MV-4-11 (cell line): ENCODE measurements around the gene EPHA6.
A peak's percentile ranks its signal among the peaks of the same experiment; 100 is the strongest.
"Not testable (repeated sequence)": the region's sequence is repeated elsewhere in the genome, so short reads cannot be mapped to it uniquely, and the experiment has no call there.

Experiments used
- DNase-seq: peaks from one replicate; lab custom pipeline; 2025; lab: John Stamatoyannopoulos, UW

The EPHA6 gene

GRCh38 chr3:97025612-97026011 is 211.2 kb downstream of the EPHA6 start:
- not testable (repeated sequence) for DNase-seq

GRCh38 chr3:97029972-97030371 is 215.6 kb downstream of the EPHA6 start:
- no peak for DNase-seq

- no peak for DNase-seq
These were observed 223.0 kb downstream of the EPHA6 start for GRCh38 chr3:97037294-97037943.

- DNase-seq = no peak
These were observed 229.0 kb downstream of the EPHA6 start for GRCh38 chr3:97043411-97043810.

DNA sequence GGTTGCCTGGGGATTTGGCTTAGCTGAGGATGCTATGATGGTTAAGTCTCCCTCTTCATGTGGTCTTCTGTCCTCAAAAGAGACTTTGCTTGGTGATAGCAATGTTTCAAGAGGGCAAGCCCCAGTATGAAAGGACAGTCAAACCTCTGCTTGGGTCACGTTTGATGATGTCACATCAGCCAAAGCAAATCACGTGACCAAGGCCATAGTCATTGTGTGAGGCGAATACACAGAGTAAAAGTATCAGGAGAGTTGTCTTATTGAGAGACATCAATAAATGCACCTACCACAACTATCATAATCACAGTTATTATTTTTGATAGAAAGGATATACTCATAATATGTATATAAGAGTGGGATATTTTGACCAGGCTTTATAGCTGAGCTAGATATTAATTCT is 243.0 kb downstream of the EPHA6 start:
- no peak for DNase-seq

DNA sequence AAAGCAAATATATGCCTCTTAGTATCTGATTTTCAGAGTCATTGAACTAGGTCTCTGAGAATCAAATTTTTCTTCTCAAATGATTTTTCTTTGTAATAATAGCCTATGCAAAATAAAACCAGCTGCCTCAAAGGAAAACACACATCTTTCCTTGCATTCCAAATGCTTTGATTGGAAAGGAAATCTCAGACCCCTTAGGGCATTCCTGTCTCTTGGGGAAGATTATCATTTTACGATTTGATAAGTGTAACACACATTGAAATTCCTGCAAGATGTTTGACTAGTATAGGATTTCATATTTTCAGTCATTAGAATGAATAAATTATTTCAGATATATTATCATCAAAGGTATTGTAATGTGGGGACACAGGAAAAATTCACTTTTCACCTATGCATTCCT is 244.8 kb downstream of the EPHA6 start:
- no peak for DNase-seq

- DNase-seq = no peak
These were observed 252.1 kb downstream of the EPHA6 start for GRCh38 chr3:97066531-97066930.

DNA sequence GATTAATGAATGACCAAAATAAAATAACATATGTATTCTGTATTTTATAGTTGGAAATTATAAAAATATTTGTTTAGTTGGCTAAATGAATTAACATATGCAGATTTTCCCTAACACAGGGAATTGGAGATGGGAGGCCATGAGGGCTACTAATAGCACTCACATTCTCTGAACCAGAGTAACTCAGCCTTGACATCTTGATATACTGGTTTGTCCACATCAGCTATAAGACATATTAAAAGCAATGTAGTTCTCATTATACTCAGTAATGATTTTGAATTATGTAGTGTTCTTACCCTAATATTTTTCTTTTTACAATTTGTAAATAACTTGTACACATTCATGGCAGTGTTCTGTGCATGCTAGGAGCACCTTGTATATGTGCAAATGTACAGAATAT is 255.9 kb downstream of the EPHA6 start:
- no peak for DNase-seq

GRCh38 chr3:97074546-97074945 is 260.2 kb downstream of the EPHA6 start:
- no peak for DNase-seq

- DNase-seq = no peak
These were observed 262.3 kb downstream of the EPHA6 start for GRCh38 chr3:97076673-97077072.

GRCh38 chr3:97089621-97090020 is 275.2 kb downstream of the EPHA6 start:
- no peak for DNase-seq

- DNase-seq = no peak
These were observed 288.2 kb downstream of the EPHA6 start for GRCh38 chr3:97102641-97103040.

GRCh38 chr3:97105989-97106651 is 291.7 kb downstream of the EPHA6 start:
- DNase-seq = no peak

DNA sequence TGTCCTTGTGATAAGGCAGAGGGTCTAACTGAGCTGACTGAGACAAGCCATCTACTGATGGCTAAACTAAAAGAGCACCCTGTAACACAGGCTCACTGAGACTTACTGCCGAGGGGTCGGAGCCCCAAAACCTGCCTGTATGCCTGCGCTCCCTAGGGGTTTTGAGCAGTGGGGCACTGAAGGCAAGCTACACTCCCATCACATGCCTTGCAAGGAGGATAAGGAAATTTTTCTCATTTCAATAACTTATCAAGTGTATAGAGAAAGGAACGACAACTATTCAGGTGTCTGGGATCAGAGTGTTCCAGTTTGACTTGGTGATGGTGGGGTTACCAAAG is 292.2 kb downstream of the EPHA6 start:
- DNase-seq = no peak

DNA sequence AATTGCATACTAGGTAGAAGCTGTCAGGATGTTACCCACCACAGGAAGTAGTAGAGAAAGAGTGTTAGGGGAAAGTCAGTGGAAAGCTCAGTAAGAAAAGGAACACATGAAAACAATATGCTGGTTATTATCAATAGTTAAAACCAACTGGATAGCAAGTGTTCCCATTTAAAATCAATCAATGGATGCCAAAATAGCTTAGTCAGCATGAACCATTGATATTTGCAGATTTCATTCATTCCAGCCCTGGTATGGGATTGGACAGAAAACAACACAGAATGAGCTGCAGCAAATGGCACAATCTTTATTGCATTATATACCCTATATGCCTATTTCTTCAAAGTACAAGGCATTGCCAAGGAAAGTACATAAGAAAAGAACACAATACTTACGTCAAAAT is 293.7 kb downstream of the EPHA6 start:
- no peak for DNase-seq

DNA sequence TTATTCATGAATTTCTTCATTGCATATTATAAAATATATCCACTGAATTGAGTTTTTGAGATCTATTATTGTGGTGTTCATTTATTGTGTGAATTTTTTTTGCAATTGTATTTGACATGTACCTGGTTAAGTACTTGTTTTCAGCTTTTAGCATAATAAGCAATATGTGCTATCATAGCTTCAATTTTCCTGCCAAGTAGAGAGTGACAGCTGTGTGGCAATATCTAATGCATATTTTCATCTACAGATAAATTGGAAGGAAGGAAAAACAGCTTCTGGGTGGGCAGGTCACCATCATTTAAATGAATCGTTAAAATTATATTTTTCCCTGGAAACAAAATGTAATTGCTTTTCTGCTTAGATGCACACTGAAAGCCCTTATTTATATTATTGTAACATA is 296.9 kb downstream of the EPHA6 start:
- DNase-seq = no peak

DNA sequence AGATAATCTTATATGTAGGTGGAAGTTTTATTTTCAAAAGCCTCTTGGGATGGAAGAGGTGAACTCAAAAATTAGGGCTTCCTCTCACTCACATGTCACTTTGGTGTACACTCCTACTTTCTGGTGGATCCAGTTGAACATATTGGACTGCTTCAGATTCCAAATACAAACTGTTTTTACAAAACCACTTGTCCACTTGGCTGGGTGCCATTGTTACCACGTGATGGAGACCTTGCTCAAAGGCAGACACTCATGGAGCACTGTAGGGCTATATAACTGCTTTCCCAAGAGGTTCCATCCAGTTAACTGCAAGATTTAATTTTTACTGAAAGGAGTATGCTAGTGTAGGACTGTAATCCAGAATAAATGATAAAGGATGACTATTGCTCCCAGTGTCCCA is 307.0 kb downstream of the EPHA6 start:
- no peak for DNase-seq

GRCh38 chr3:97125902-97126499 is 311.6 kb downstream of the EPHA6 start:
- no peak for DNase-seq

GRCh38 chr3:97131476-97131875 is 317.1 kb downstream of the EPHA6 start:
- DNase-seq = no peak

DNA sequence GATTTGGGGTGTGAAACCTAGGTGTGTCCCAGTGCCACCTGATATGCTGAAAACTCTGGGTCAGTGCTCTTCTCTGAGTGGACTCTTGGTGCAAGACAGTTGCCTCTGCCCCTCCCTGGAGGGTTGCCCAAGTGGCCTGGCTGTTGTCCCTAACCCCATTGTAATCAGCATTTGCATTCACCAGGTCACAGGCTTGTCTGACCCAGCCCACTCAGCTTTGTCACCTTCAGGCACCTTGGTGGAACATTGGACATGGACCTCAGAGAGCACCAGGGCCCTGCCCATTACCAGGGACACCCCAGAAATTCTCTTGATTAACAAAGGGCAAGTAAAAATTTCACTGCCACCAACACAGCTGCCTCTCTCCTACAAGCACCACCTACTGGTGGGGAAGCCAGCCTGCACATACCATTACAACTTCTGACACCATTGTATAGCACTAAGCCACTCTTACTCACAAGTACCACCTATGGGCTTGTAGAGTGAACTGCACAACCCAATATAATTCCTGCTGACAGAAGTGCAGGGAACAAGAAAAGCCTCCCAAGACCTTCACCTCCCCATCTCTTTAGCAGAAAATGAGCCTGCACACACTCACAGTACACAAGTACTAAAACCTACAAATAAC is 324.6 kb downstream of the EPHA6 start:
- DNase-seq = peak; percentile 48

GRCh38 chr3:97148931-97149330 is 334.5 kb downstream of the EPHA6 start:
- DNase-seq = no peak

DNA sequence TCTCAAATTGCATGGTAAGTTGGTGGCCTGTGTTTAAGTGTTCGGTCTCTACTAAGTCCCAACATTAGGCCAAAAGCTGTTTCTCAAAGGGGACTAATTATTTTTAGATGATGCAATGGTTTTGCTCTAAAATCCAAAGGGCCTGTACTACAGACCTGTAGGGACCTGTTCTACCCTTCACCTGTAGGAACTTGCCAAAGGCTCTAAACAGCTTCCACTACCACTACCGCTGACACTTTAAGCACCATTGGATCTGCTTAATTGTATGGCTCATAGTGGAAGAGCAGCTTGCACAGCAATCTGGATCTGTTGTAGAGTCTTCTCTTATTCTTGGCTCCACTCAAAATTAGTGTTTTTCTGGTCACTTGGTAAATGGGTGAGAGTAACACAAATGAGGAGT is 346.8 kb downstream of the EPHA6 start:
- DNase-seq = no peak

GRCh38 chr3:97177242-97177641 is 362.8 kb downstream of the EPHA6 start:
- no peak for DNase-seq
